Measurements from ENCODE around the gene PDXP. TPM values are rescaled to one million over a fixed set of nuclear protein-coding genes. Genes with fewer than 3 reads are reported as not detected.

The PDXP gene
- total RNA-seq, 1 experiment from 2014 or later = 24.5 TPM

GRCh38 chr22:37715760-37716159 lies 57.2 kb downstream of the PDXP start:
- TF ChIP-seq CTCF (IDR thresholded peaks at IDR 0.05; ENCODE audit: insufficient read depth in 1 of 2, low read depth in 1 of 2, low read length in 1 of 2, severe bottlenecking in 1 of 2, unreplicated experiment in 1 of 2) = no peak
- Histone ChIP-seq H3K9me3 (no peaks in the 10 kb centered on the region), H3K4me1 (no peaks in the 10 kb centered on the region), H3K27me3 (replicated peaks; ENCODE audit: control insufficient read depth, insufficient read depth, low read length) (no peaks in the 10 kb centered on the region), H3K4me3 (ENCODE audit: low read depth, low read length) (no peak overlapping the region), H3K36me3 (ENCODE audit: control insufficient read depth, insufficient read depth, low read length) (no peaks in the 10 kb centered on the region)
- Mint-ChIP-seq H3K4me1 (ENCODE audit: low read depth, unreplicated experiment) (no peaks in the 10 kb centered on the region), H3K9me3 (ENCODE audit: unreplicated experiment) (no peaks in the 10 kb centered on the region), H3K27me3 (ENCODE audit: insufficient read depth, unreplicated experiment) (no peaks in the 10 kb centered on the region), H3K36me3 (ENCODE audit: insufficient read depth, unreplicated experiment) (no peaks in the 10 kb centered on the region), H3K27ac (ENCODE audit: unreplicated experiment) (no peak overlapping the region), H3K4me3 (ENCODE audit: unreplicated experiment) (no peak overlapping the region)
- ChIA-PET POLR2A (no interaction called here), CTCF (interaction anchor here (1.0 kb wide), 1 partner anchor 74 kb away, joined by 3 read pairs; no protein-coding TSS in a partner anchor)
- no TSS peak for BruUV-seq (replicated peaks)
- intact Hi-C loops (cut with micrococcal nuclease; ENCODE audit: unreplicated experiment) = no loop called here
- no peak for DNase-seq

Other genes with a start within 250 kb of the PDXP start
- gene ELFN2, start 231.2 kb upstream of the PDXP start, total RNA-seq (2022) = 4.0 and 4.6 TPM in 2 replicates
- gene MFNG, start 172.3 kb upstream of the PDXP start, total RNA-seq (2022) = 3.6 TPM in 2 replicates
- gene CARD10, start 139.3 kb upstream of the PDXP start, total RNA-seq (2022) = 26.5 and 31.7 TPM in 2 replicates
- 75.0 and 76.1 TPM in 2 replicates for gene CDC42EP1, start 98.2 kb upstream of the PDXP start, total RNA-seq (2022)
- gene LGALS2, start 78.6 kb upstream of the PDXP start, total RNA-seq (2022) = 33.2 and 35.2 TPM in 2 replicates
- 65.7 and 72.8 TPM in 2 replicates for gene GGA1, start 49.9 kb upstream of the PDXP start, total RNA-seq (2022)
- 19.8 and 20.7 TPM in 2 replicates for gene SH3BP1, start 19.1 kb upstream of the PDXP start, total RNA-seq (2022)
- 3.2 and 4.8 TPM in 2 replicates for gene LGALS1, start 16.9 kb downstream of the PDXP start, total RNA-seq (2022)
- gene NOL12, start 27.6 kb downstream of the PDXP start, total RNA-seq (2022) = 20.2 and 22.3 TPM in 2 replicates
- 30.7 and 38.4 TPM in 2 replicates for gene TRIOBP, start 38.3 kb downstream of the PDXP start, total RNA-seq (2022)
- 24.4 and 24.8 TPM in 2 replicates for gene GCAT, start 149.2 kb downstream of the PDXP start, total RNA-seq (2022)
- gene GALR3, start 164.7 kb downstream of the PDXP start, total RNA-seq (2022) = 0.27 TPM in 1 of 2 replicates, not detected in the other
- 19.3 and 19.4 TPM in 2 replicates for gene ANKRD54, start 185.6 kb downstream of the PDXP start, total RNA-seq (2022)
- 524 and 554 TPM in 2 replicates for gene EIF3L, start 190.7 kb downstream of the PDXP start, total RNA-seq (2022)
- gene MICALL1, start 247.6 kb downstream of the PDXP start, total RNA-seq (2022) = 43.5 and 46.7 TPM in 2 replicates